HG02763 (cell line): Measurements from ENCODE around the gene ADAM8.
"Not testable (repeated sequence)": the region's sequence is repeated elsewhere in the genome, so short reads cannot be mapped to it uniquely, and the experiment has no call there.

ENCODE experiments used
- ATAC-seq: cut with Tn5 transposase; IDR thresholded peaks from one replicate; pipeline ENCODE4 v1.9.1; 2021; ENCODE audit warnings: mild to moderate bottlenecking, moderate library complexity; ENCODE audit not compliant: unreplicated experiment

The ADAM8 gene

DNA sequence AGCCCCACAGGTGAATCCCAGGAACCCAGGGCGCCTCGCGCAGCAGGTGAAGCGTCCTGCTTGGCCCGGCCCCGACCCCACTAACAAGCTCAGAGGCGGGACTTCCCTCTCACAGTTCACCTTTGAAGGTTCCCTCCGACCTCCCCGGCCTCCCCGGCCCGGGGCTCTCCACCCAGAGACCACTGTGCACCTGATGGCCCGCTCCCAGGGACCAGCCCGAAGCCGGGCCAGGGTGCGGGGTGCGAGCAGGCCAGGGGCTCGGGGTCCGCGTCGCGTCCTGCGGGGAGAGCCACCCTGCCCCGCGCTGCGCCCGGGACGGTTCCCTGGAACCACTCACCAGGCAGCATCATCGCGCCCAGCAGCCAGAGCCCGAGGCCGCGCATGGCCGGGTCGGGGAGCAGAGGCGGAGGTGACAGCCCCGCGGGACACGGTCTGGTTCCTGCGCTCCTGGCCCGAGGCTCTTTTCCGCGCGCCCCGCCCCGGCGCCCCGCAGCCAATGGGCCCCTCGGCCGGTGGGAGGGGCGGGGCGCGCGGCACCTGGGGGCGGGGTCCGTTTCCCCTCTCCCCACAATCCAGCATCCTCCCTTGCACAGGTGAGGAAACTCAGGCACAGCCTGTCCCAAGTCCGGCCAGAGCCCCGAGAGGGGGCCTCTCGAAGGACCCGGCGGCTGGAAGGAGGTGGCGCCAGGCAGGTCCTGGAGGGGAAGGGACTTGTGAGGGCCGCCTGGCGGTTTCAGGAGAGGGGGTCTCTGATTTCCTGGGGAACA, at the start of gene ADAM8:
Gene ADAM8 (minus strand): TSS at position 434 of the 767 bp plus-strand sequence. CDS start 51 bp downstream, at position 383.
- peak; percentile 41 for ATAC-seq

DNA sequence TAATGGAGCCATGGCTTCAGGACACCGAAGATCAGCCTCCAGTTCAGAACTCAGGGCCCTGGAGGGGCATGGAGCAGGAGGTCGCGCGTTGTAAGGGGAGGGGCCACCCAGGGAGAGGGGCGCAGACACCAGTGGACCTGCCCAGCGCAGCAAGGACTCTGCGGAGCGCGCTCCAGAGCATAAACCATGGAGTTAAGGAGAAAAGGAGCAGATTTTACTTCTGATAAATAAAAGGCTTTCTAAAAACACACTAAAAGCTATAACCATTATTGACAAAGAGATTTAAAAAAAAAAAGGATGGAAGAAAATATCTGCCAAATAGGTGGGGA, 49.5 kb upstream of the ADAM8 start:
- no peak for ATAC-seq

DNA sequence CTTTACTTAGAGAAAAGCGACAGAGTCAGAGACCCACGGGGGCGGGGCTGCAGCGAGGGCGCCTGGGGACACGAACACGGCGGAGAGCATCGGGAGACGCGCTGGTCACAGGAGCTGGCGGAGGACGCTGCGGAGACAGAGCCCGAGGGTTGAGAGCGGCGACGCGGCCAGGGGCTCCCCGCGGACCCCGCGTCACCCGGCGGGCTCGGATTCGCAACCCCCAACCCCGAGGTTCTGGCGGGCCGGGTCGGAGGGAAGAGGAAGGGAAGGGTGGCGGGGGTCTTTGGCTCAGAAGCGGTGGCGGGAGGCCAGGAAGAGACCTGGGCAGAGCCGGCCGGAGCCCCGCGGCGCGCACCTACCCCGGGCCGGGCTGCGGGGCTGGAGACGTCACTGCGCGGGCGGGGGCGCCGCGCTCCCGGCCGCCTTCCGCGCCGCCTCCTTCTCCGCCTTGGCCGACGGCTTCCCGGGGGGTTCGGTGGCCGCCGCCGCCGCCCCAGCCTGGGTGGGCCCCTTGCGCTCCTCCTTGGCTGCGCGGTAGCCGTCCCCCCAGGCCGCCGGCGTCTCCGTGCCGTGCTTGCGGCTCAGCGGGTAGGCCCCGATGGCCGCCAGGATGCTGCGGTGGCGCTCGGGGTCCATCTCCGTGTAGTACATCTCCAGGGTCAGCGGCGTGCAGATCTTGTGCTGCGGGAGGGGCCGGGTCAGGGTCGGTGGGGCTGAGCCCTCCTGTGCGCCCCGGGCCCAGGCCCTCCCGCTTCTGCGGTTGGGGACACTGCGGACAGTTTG, 49.0 kb upstream of the ADAM8 start:
- no peak for ATAC-seq

DNA sequence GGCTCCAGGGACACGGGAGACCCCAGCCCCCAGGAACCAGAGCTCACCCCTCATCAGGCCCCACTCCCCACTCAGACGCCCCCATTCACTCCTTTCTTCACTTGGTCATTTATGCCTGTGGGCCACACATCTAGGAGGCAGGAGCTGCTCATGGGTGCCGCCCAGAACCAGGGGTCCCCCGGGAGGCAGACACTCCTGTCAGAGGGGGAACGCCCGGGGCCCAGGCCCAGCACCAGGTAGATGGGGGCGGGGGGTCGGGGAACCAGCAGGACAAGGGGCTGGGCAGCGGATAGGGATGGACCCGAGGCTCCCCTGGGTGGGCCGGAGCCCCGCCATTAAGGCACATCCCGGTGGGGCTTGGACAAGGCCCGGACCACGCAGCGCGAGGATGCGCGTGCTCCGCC, 48.2 kb upstream of the ADAM8 start:
- no peak for ATAC-seq

DNA sequence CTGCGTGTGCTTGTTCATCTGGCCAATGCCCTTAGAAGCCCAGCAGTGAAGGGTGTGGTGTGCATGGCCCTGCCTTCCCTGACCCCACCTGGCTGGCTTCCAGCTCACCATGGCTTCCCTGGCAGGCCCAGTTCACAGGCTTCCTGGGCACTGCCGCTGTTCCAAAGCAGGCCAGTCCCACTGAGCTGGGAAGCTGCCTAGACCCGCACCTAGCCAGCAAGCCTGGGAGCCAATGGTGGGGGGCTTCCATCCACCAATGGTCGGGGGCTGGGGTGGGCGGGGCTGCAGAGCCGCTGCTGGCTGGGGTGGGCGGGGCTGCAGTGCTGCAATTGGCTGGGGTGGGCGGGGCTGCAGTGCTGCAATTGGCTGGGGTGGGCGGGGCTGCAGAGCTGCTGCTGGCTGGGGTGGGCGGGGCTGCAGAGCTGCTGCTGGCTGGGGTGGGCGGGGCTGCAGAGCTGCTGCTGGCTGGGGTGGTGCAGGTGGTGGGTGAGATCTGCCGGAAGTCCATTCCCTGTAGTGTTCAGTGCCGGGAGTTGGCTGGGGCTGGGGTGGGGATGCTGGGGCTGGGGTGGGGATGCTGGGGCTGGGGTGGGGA, 47.6 kb upstream of the ADAM8 start:
- ATAC-seq, result no peak

DNA sequence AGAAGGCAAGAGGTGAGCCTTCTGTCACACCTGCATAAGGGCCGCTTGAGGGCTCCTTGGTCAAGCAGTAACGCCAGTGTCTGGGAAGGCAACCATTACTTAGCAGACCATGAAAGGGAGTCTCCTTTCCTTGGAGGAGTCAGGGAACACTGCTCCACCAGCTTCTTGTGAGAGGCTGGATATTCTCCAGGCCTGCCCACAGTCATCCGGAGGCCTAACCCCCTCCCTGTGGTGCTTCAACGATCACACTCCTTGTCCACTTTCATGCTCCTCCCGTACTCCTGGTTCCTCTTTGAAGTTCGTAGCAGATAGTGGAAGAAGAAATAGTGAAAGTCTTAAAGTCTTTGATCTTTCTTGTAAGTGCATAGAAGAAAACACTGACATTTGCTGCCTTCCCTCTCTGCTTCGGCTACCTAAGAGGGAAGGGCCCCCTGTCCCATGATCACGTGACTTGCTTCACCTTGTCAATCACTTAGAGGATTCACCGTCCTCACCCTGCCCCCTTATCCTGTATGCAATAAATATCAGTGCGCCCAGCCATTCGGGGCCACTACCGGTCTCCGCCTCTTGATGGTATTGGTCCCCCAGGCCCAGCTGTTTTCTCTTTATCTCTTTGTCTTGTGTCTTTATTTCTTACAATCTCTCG, 45.5 kb upstream of the ADAM8 start:
- not testable (repeated sequence) for ATAC-seq

DNA sequence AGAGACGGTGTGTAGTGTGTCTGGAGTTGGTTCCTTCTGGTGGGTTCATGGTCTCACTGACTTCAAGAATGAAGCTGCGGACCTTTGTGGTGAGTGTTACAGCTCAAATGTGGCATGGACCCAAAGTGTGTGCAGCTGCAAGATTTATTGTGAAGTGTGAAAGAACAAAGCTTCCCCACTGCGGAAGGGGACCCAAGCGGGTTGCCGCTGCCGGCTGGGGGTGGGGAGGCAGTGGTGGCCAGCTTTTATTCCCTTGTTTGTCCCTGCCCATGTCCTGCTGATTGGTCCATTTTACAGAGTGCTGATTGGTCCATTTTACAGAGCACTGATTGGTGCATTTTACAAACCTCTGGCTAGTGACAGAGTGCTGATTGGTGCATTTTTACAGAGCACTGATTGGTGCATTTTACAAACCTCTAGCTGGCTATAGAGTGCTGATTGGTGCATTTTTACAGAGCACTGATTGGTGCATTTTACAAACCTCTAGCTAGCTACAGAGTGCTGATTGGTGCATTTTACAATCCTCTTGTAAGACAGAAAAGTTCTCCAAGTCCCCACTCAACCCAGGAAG, 44.3 kb upstream of the ADAM8 start:
- not testable (repeated sequence) for ATAC-seq

DNA sequence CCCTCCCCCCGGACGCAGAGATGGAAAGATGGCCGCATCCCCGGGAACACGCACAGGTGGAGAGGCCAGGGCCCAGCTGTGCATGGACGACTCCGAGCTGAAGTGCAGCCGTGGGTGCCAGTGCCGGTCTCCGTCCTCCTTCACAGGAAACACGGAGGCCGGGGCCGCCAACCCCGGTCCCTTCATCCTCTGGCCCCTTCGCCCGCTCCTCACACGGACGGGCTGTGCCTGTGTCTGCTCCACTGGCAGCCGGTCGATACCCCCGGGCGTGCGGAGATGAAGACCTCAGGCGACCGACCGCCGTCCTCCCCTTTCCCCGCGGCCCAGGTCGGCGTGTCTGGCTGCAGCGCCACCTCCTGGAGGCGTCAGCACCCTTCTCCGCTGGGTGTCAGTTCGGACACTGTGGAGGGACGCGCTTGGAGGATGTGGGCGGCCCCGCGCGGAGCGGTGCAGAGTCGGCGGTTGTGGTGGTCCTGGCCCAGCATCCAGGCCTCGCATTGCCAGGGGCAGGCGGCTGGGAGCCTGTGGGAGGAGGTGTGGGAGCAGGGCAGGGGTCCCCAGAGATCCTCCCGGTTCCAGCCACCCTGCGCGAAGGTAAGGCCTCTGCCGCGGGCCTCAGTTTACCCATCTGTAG, 41.9 kb upstream of the ADAM8 start:
- no peak for ATAC-seq

DNA sequence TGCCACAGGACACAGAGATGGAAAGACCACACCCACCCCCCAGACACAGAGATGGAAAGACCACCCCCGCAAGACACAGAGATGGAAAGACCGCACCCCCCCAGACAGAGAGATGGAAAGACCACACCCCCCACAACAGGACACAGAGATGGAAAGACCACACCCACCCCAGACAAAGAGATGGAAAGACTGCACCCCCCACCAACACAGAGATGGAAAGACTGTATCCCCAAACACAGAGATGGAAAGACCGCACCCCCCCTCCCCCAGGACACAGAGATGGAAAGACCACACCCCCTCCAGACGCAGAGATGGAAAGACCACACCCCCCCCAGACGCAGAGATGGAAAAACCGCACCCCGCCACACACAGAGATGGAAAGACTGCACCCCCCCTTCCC, 40.1 kb upstream of the ADAM8 start:
- ATAC-seq, result no peak

DNA sequence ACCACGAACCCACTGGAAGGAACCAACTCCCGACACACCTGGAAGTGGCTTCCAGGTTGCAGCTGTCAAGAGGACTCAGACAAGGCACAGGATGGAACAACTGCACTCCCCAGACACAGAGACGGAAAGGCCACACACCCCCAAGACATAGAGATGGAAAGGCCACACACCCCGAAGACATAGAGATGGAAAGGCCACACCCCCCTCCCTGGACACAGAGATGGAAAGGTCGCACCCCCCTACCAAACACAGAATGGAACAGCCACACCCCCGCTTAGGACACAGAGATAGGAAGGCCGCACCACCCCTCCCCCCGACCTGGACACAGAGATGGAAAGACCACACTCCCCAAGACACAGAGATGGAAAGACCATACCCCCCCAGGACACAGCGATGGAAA, 39.6 kb upstream of the ADAM8 start:
- no peak for ATAC-seq

DNA sequence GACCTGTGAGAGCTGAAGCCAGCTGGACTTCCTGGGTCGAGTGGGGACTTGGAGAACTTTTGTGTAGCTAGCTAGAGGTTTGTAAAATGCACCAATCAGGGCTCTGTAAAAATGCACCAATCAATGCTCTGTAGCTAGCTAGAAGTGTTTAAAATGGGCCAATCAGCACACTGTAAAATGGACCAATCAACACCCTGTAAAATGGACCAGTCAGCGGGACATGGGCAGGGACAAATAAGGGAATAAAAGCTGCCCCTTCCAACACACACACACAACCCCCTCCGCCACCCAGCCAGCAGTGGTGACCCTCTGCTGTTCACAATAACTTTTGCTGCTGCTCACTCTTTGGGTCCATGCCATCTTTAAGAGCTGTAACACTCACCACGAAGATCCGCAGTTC, 39.2 kb upstream of the ADAM8 start:
- ATAC-seq, result no peak

DNA sequence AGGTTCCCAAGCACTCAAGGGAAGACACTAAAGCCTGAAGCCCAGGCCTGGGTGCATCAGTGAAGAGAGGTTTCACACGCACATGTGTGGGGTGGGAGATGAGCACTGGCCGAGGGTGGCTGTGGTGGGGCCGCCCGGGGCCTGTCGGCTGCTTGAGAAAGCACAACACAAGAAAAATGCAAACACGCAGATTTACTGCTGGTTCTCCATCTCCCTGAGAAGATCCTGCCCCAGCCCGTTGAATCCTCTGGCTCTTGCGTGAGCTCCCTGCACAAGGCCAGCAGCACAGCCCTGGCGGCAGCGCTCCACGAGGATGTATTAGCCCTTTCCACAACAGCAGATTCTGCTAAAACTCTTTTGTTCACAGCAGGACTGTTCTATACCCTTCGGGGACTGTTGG, 38.2 kb upstream of the ADAM8 start:
- no peak for ATAC-seq

DNA sequence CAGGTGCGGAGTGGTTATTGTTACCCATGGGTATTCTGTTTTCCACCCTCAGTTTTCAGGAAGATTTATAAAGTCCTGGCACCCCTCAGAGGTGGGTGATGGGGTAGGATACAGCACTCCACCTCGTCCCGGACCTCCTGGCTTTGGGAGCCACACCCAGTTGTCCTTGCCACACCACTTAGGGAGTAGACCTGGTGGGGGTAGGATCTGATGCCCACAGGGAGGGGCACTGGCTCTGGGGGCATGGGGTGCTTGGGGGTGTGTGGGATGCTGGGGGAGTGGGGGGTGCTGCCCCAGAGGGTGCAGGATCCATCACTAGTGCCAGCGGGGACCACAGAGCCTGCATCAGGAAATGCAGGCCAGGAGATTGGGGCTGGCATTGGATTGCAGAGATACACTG, 36.5 kb upstream of the ADAM8 start:
- ATAC-seq, result no peak

DNA sequence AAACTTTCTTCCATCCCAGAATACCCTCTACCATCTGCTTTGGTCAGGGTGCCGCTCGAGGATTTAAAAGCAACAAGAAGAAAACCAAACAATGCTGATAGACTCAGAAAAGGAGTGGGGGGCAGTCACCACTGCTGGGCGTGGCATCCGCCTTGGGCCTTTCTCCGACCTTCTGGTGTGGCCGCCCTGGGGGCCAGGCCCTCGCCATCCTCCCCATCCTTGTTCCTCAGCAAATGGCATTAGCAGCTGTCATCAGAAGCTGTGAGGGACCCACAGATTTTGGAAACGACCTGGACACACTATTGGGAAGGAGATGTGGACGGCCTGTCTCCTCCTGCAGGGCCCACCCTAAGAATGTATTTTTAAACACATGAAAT, 36.1 kb upstream of the ADAM8 start:
- ATAC-seq, result no peak

DNA sequence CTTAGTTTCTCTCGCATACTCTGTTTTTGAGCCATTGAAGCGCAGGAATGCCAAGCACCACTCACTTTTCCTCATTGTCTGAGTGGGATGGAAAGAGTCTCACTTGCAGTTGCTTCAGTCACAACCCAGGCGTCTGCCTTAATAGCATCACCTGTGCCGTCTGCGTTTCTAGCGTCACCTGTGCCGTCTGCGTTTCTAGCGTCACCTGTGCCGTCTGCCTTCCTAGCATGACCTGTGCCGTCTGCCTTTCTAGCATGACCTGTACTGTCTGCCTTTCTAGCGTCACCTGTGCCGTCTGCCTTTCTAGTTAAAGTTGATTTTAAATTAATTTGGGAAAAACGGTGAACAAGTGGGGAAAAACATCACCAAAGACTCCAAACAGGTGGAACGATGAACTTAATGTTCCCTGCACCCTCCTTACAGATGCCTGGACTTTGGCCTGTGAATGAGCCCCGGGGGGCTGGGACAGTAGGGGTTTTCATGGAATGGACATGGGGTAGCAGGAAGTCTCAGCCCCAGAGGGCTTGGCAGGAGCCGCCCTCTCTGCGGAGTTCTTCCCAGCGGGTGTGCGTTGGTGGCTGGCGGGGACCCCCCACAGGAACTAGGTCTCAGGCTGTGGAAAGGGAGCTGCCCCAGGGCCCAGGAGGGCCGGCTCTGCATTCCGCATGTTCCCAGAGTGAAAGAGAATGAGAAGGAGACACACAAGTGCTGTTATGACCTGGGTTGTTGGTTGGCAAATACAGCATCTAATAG, 35.5 kb upstream of the ADAM8 start:
- no peak for ATAC-seq

DNA sequence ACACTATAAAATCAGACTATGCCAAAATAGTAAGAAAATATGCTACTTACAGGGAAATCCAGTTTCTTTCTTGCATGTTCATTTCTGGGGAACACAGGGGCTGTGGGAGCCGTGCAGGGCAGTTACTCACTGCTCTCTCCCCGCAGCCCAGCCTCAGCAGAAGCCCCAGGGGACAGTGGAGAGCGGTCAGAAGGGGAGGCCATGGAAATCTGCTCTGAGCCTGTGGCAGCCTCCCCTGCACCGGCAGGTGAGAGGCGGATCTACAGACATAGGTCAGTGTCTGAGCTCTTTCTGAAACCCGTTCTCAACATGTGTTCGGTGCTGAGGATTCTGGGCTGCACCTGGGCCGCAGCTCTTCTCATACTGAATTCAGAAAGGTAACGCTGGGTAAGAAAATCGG, 34.9 kb upstream of the ADAM8 start:
- ATAC-seq, result no peak

DNA sequence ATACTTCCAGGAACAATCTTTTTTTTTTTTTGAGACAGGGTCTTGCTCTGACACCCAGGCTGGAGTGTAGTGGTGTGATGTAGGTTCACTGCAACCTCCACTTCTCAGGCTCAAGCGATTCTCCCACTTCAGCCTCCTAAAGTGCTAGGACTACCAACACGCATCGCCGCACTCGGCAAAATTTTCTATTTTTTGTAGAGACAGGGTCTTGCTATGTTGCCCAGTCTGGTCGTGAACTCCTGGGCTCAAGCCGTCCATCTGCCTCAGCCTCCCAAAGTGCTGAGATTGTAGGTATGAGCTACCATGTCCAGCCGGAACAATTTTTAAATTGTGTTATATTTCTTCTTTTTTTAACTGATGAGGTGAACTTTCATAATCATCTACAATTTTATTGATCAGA, 34.1 kb upstream of the ADAM8 start:
- no peak for ATAC-seq

DNA sequence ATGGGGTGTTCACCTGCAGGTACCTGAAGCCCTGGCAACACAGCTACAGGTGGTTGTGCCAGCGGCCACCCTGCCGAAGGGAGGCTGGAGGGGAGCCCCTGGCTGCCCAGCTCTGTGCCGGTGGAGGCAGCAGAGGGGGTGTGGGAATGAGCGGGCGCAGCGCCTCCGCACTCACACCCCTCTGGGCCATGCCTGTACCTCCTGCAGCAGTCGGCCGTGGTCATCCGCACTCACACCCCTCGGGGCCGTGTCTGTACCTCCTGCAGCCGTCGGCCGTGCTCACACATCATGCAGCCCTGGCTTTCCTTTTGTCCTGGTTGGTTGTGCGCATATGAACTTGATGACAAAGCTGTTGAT, 33.7 kb upstream of the ADAM8 start:
- ATAC-seq, result no peak

DNA sequence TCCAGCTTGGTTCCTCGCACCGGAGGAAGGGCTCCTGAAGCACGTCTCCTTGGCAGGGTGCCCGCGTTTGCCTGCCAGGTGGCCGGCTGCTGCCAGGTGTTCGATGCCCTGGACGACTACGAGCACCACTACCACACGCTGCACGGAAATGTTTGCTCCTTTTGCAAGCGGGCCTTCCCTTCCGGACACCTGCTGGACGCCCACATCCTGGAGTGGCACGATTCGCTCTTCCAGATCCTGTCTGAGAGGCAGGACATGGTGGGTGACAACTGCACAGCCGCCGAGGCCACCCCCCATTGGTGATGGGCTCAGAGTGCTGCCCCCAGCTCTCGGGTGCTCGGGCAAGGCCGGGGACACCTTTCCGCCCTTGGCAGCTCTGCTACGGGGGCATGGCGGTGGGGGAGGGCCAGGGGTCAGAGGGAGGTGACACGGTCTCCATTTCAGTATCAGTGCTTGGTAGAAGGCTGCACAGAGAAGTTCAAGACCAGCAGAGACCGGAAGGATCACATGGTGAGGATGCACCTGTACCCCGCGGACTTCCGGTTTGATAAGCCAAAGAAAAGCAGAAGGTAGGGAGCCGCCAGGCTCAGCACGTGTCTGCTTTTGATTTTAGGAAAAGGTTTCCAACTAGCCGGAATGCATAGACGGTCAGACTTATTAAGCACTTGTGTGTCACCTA, 33.2 kb upstream of the ADAM8 start:
- no peak for ATAC-seq
